H1 (cell line): ENCODE measurements around the gene SMIM38. TPM values are rescaled to one million over a fixed set of nuclear protein-coding genes. Genes with fewer than 3 reads are reported as not detected.

Experiments used
- CTCF ChIA-PET: fragments of 300-600 bp; sonication (Branson Sonifier 250); formaldehyde crosslinking; loops from one replicate; lab custom pipeline; 2021; ENCODE audit not compliant: partially characterized antibody; lab: Charles Lee
- POLR2A ChIA-PET: fragments of 300-600 bp; sonication (Branson Sonifier 250); formaldehyde crosslinking; loops from one replicate; lab custom pipeline; 2021; ENCODE audit warnings: inconsistent platforms; ENCODE audit not compliant: partially characterized antibody; lab: Charles Lee
- DNase-seq, 2 experiments: peaks; one replicate each; pipeline versions ENCODE4 v3.0.0 to v3.0.0-alpha.2; 2010 to 2022; ENCODE audit warnings: low spot score in 2 of 2, low read depth in 1 of 2, mixed read lengths in 1 of 2
- FAIRE-seq: peaks from 2 replicates; lab custom pipeline; 2011; peaks lifted over from hg19 to GRCh38; lab: Jason Lieb, UNC
- H2AFZ ChIP-seq: 2 replicates; pipeline ENCODE4 v1.8.1; 2012; ENCODE audit warnings: low read length, inconsistent platforms
- H2AK5ac ChIP-seq: 2 replicates; pipeline ENCODE4 v1.6.1; 2013; ENCODE audit warnings: low read depth, low read length
- H2BK120ac ChIP-seq: replicated peaks from 2 replicates; pipeline ENCODE3; 2013; ENCODE audit warnings: low read depth, low read length, inconsistent platforms
- H2BK12ac ChIP-seq: 2 replicates; pipeline ENCODE4 v1.6.1; 2013; ENCODE audit warnings: low read depth, low read length
- H2BK15ac ChIP-seq: 2 replicates; pipeline ENCODE4 v1.6.1; 2013; ENCODE audit warnings: low read length
- H2BK20ac ChIP-seq: 2 replicates; pipeline ENCODE4 v1.6.1; 2013; ENCODE audit warnings: low read length
- H2BK5ac ChIP-seq: 2 replicates; pipeline ENCODE4 v1.6.1; 2013; ENCODE audit warnings: low read depth, low read length
- H3K14ac ChIP-seq: 2 replicates; pipeline ENCODE4 v1.6.1; 2013; ENCODE audit warnings: inconsistent platforms; ENCODE audit not compliant: insufficient read length
- H3K18ac ChIP-seq: 2 replicates; pipeline ENCODE4 v1.6.1; 2013; ENCODE audit warnings: low read length; ENCODE audit errors: extremely low read depth
- H3K23ac ChIP-seq: 2 replicates; pipeline ENCODE4 v1.6.1; 2013; ENCODE audit warnings: inconsistent platforms; ENCODE audit not compliant: insufficient read length
- H3K23me2 ChIP-seq: 2 replicates; pipeline ENCODE4 v1.6.1; 2013; ENCODE audit warnings: low read depth, low read length
- H3K27ac ChIP-seq: 2 replicates; pipeline ENCODE4 v1.6.1; 2011; ENCODE audit warnings: low read depth, low read length, inconsistent platforms
- H3K27me3 ChIP-seq, 4 experiments: replicated peaks in 1 of 4; 1 replicate in 1 of 4; 2 replicates in 3 of 4; pipeline versions ENCODE4 v1.6.1 to v1.8.1; 2011 to 2013; ENCODE audit warnings: low read length in 3 of 4, mild to moderate bottlenecking in 3 of 4, inconsistent platforms in 2 of 4, mixed read lengths in 2 of 4, moderate library complexity in 1 of 4; ENCODE audit not compliant: control insufficient read depth in 3 of 4, insufficient read depth in 3 of 4; ENCODE audit errors: extremely low read depth in 1 of 4
- H3K36me3 ChIP-seq, 4 experiments: 2 replicates each; pipeline versions ENCODE4 v1.6.1 to v1.8.1; 2011 to 2013; ENCODE audit warnings: mild to moderate bottlenecking in 4 of 4, low read length in 3 of 4, moderate library complexity in 2 of 4, control low read depth in 1 of 4, inconsistent platforms in 1 of 4; ENCODE audit not compliant: insufficient read depth in 4 of 4, control insufficient read depth in 2 of 4
- H3K4ac ChIP-seq: replicated peaks from 2 replicates; pipeline ENCODE3; 2013; ENCODE audit warnings: low read length, low read depth, mixed read lengths, inconsistent platforms; ENCODE audit not compliant: insufficient read length
- H3K4me1 ChIP-seq, 4 experiments: replicated peaks in 1 of 4; 1 replicate in 1 of 4; 2 replicates in 3 of 4; pipeline versions ENCODE4 v1.6.1 to v1.8.1; 2011 to 2013; ENCODE audit warnings: low read length in 3 of 4, inconsistent platforms in 2 of 4, mixed read lengths in 1 of 4; ENCODE audit not compliant: insufficient read depth in 4 of 4, control insufficient read depth in 3 of 4
- H3K4me2 ChIP-seq, 2 experiments: 2 replicates each; pipeline versions ENCODE4 v1.6.1 to v1.8.1; 2011 to 2013; ENCODE audit warnings: low read depth in 2 of 2, low read length in 2 of 2, control low read depth in 1 of 2, inconsistent platforms in 1 of 2, mild to moderate bottlenecking in 1 of 2; ENCODE audit not compliant: insufficient read depth in 1 of 2
- H3K4me3 ChIP-seq, 4 experiments: fragments of 200-600, 300-600 bp in 1 of 4; sonication (generic), shearing (Covaris generic), sonication (Bioruptor Twin) in 1 of 4; 2 replicates each; pipeline versions ENCODE4 v1.5.1 to v1.8.1; 2011 to 2016; ENCODE audit warnings: low read length in 4 of 4, low read depth in 3 of 4, control low read depth in 2 of 4, inconsistent platforms in 2 of 4, mild to moderate bottlenecking in 2 of 4, mixed read lengths in 1 of 4, moderate library complexity in 1 of 4; ENCODE audit not compliant: insufficient read depth in 2 of 4; ENCODE audit errors: extremely low read depth in 1 of 4
- H3K56ac ChIP-seq: replicated peaks from 2 replicates; pipeline ENCODE3; 2013; ENCODE audit warnings: low read depth, mild to moderate bottlenecking, mixed read lengths, low read length, inconsistent platforms; ENCODE audit not compliant: insufficient read length
- H3K79me1 ChIP-seq: 2 replicates; pipeline ENCODE4 v1.6.1; 2013; ENCODE audit warnings: low read depth, low read length, control low read depth
- H3K79me2 ChIP-seq, 2 experiments: 2 replicates each; pipeline versions ENCODE4 v1.6.1 to v1.8.1; 2012 to 2013; ENCODE audit warnings: low read length in 2 of 2, mild to moderate bottlenecking in 2 of 2, inconsistent platforms in 1 of 2; ENCODE audit not compliant: insufficient read depth in 2 of 2, control insufficient read depth in 1 of 2
- H3K9ac ChIP-seq, 4 experiments: replicated peaks in 1 of 4; 1 replicate in 1 of 4; 2 replicates in 3 of 4; pipeline versions ENCODE4 v1.6.1 to v1.8.1; 2011 to 2013; ENCODE audit warnings: low read depth in 3 of 4, low read length in 3 of 4, control low read depth in 2 of 4, mild to moderate bottlenecking in 2 of 4, moderate library complexity in 2 of 4, inconsistent platforms in 1 of 4; ENCODE audit errors: extremely low read depth in 1 of 4
- H3K9me3 ChIP-seq, 2 experiments: 2 replicates each; pipeline versions ENCODE4 v1.6.1 to v1.8.1; 2012 to 2013; ENCODE audit warnings: mild to moderate bottlenecking in 2 of 2, moderate library complexity in 2 of 2, control low read depth in 1 of 2, inconsistent platforms in 1 of 2, low read depth in 1 of 2, low read length in 1 of 2, mixed read lengths in 1 of 2; ENCODE audit not compliant: insufficient read depth in 2 of 2
- H4K20me1 ChIP-seq, 2 experiments: replicated peaks in 1 of 2; 2 replicates each; pipeline versions ENCODE3 to v1.8.1; 2011 to 2013; ENCODE audit warnings: inconsistent platforms in 2 of 2, low read length in 2 of 2, mild to moderate bottlenecking in 1 of 2; ENCODE audit not compliant: insufficient read depth in 2 of 2, control insufficient read depth in 1 of 2
- H4K5ac ChIP-seq: 2 replicates; pipeline ENCODE4 v1.6.1; 2013; ENCODE audit warnings: low read length, low read depth, mixed read lengths, inconsistent platforms; ENCODE audit not compliant: insufficient read length
- H4K8ac ChIP-seq: 2 replicates; pipeline ENCODE4 v1.8.0; 2013; ENCODE audit warnings: mild to moderate bottlenecking, moderate library complexity, low read length, inconsistent platforms; ENCODE audit not compliant: insufficient read depth; ENCODE audit errors: extremely low read depth
- H4K91ac ChIP-seq: replicated peaks from 2 replicates; pipeline ENCODE3; 2013; ENCODE audit warnings: low read length, mixed read lengths, inconsistent platforms; ENCODE audit not compliant: insufficient read length
- SAP30 ChIP-seq: fragments of 300-600 bp; sonication (generic); IDR thresholded peaks from 2 replicates; pipeline ENCODE4 v1.7.1; 2012; ENCODE audit warnings: low read length, moderate library complexity, mild to moderate bottlenecking, inconsistent platforms; ENCODE audit not compliant: insufficient read depth, insufficient replicate concordance
- WGBS, 2 experiments: shearing (Covaris generic) in 1 of 2; methylation state at CpG; one replicate each; pipeline versions ENCODE4 v1.1.6 to v1.1.7; 2013 to 2015; ENCODE audit warnings: low lambda C conversion rate in 2 of 2, mixed read lengths in 2 of 2, inconsistent platforms in 1 of 2, low coverage in 1 of 2, missing lambda C conversion rate in 1 of 2; ENCODE audit not compliant: insufficient replicate concordance in 2 of 2, insufficient coverage in 1 of 2, insufficient read length in 1 of 2; ENCODE audit errors: extremely low coverage in 1 of 2, missing lambda C conversion rate in 1 of 2; 5-methylcytosine and 5-hydroxymethylcytosine counted together
- polyA plus RNA-seq, 7 experiments: library from polyadenylated mRNA; depleted of rRNA in 3 of 7; stranded (reverse) in 5 of 7; unstranded in 2 of 7; fragments of >200 nt in 5 of 7; fragments of 200-250 nt in 2 of 7; gene quantifications; 1 replicate in 5 of 7; 2 replicates in 1 of 7; 4 replicates in 1 of 7; pipeline versions ENCODE4 v1.2.1 to v1.2.3, GENCODE V29; 2011 to 2013; ENCODE audit warnings: missing spikeins in 2 of 7, mixed read lengths in 2 of 7
- total RNA-seq: library from RNA; stranded (reverse); fragmentation: NEBNext Ultra II Directional; extraction: Animal tissue kit (Norgen Biotek cat#: 25700); gene quantifications from 2 replicates; pipeline ENCODE4 v1.2.1, GENCODE V29; 2021

SMIM38 gene
- total and polyA plus RNA-seq, 2 of the 8 experiments (the other 6 are each of a cell fraction or from before 2014, with no cell fraction given) = 0.17 to 0.20 TPM

DNA sequence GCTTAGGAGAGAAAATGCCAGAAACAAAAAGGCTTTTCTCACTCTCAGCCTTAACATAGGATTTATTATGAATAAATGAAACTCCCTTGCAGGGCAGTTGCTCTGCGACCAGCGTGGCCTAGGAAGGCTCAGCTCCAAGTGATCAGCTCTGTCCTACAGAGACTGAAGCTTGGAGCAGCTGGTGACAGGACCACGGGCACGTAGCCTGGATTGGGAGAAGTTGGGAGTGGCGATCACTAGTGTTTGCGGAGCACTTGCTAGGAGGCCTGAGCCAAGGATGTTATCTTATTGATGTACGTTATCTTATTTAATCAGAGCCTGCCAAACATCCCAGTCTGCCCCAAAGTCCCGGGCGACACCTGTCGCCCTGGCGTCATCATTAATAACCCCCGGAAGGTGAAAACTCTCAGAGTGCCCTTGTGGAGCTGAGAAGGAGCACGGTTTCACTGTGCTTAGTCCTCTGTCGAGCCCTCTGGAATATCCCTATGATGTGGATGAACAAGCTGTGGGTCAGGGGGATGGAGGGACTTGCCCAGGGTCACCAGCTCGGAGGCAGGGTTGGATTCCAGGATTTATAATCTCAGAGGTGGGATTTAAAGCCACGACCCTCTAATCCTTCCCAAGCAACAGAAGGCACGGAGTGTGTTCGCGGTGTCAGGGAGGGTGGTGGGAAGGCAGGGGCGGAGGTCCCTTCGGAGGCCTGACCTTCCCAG is 40.8 kb upstream of the SMIM38 start:
- Histone ChIP-seq H3K23me2 (peaks cover 8% of the 10 kb centered on the region; the same call in 1 of the 2 replicates), H3K79me2 (no peaks in the 10 kb centered on the region), H3K4me3 (no peak overlapping the region), H4K91ac (no peak overlapping the region), H3K36me3 (no peaks in the 10 kb centered on the region), H3K4ac (no peak overlapping the region), H2BK120ac (no peak overlapping the region), H2BK20ac (no peak overlapping the region), H2BK5ac (no peak overlapping the region), H4K8ac (no peak overlapping the region), H2AK5ac (no peak overlapping the region), H3K27ac (no peak overlapping the region), H3K4me1 (no peaks in the 10 kb centered on the region), H3K79me1 (no peaks in the 10 kb centered on the region), H3K9me3 (peaks cover 0 to 3% of the 10 kb centered on the region in 2 experiments; a peak in 2 of 4 replicates), H3K56ac (no peak overlapping the region), H3K27me3 (no peaks in the 10 kb centered on the region), H3K4me2 (no peak overlapping the region), H2BK12ac (no peak overlapping the region), H3K9ac (no peak overlapping the region), H3K14ac (no peak overlapping the region), H2AFZ (no peak overlapping the region), H4K5ac (no peak overlapping the region), H3K18ac (no peak overlapping the region), H3K23ac (no peak overlapping the region), H4K20me1 (peaks cover 0 to 6% of the 10 kb centered on the region in 2 experiments), H2BK15ac (no peak overlapping the region)
- 87% methylated on average over 21 of the region's 21 CpGs; no CpG with 5 or more reads in 1 of the 2 experiments for WGBS, 2 experiments
- FAIRE-seq = no peak
- CTCF ChIA-PET = interaction anchor here (0.6 to 4.5 kb wide), 14 partner anchors 8 to 569 kb away, joined by 3 to 27 read pairs (median 4); partner anchors contain the start of genes LTO1 and MRGPRF
- POLR2A ChIA-PET = interaction anchor here (0.7 kb wide), 1 partner anchor 531 kb away, joined by 3 read pairs; no protein-coding TSS in a partner anchor
- no peak for DNase-seq
- TF ChIP-seq SAP30 = no peak
